SK-N-MC (cell line): Measurements from ENCODE around the gene KLHL7.

Experiments used
- EZH2 ChIP-seq: fragments of 200-600 bp; sonication (generic); IDR thresholded peaks from one replicate; pipeline ENCODE4 v1.6.1; 2017; ENCODE audit warnings: antibody characterized with exemption
- FOXP2 ChIP-seq: optimal IDR thresholded peaks from 2 replicates; pipeline ENCODE3; 2011; ENCODE audit warnings: mild to moderate bottlenecking, moderate library complexity; ENCODE audit not compliant: insufficient read depth; ENCODE audit errors: extremely low read length, control extremely low read depth
- POLR2AphosphoS5 ChIP-seq: IDR thresholded peaks from 2 replicates; pipeline ENCODE4 v1.6.1; 2012; ENCODE audit warnings: mild to moderate bottlenecking, low read depth, low read length, borderline replicate concordance

- TF ChIP-seq POLR2AphosphoS5 (no peak), EZH2 (no peak), FOXP2 (no peak)
Measured at GRCh38 chr7:23191022-23191421, 85.4 kb downstream of the KLHL7 start.
